Endothelial cell of umbilical vein (primary cell): ENCODE measurements around the gene ZDHHC7. TPM values are rescaled to one million over a fixed set of nuclear protein-coding genes. Genes with fewer than 3 reads are reported as not detected.

Source experiments
- BruUV-seq: library from RNA; stranded (reverse); fragments of 400-500 nt; replicated peaks from 2 replicates; lab custom pipeline; 2021; lab: Mats Ljungman, UMichigan
- CTCF ChIA-PET: fragments of 300-600, 350-600 bp; sonication (Branson Sonifier 250); formaldehyde crosslinking; loops from one replicate; lab custom pipeline; 2021; ENCODE audit warnings: antibody characterized with exemption, inconsistent platforms; lab: Charles Lee
- POLR2A ChIA-PET: fragments of 300-600, 350-600 bp; sonication (Branson Sonifier 250); formaldehyde crosslinking; loops from one replicate; lab custom pipeline; 2021; ENCODE audit warnings: antibody characterized with exemption, inconsistent platforms; lab: Charles Lee
- DNase-seq: peaks from one replicate; pipeline ENCODE4 v3.0.0-alpha.2; 2011; ENCODE audit warnings: low read depth, low spot score
- FAIRE-seq: peaks from 2 replicates; lab custom pipeline; 2011; peaks lifted over from hg19 to GRCh38; lab: Jason Lieb, UNC
- H2AFZ ChIP-seq: 2 replicates; pipeline ENCODE4 v1.6.0; 2012; ENCODE audit warnings: low read depth, low read length, control low read depth, inconsistent platforms
- H3K27ac ChIP-seq: 2 replicates; pipeline ENCODE4 v1.5.1; 2011; ENCODE audit warnings: low read depth, mild to moderate bottlenecking, control low read depth, low read length, moderate library complexity; ENCODE audit not compliant: insufficient read depth
- H3K27me3 ChIP-seq, 2 experiments: 2 replicates each; pipeline versions ENCODE4 v1.6.0 to v1.6.1; 2011; ENCODE audit warnings: low read length in 2 of 2, mixed read lengths in 1 of 2; ENCODE audit not compliant: control insufficient read depth in 2 of 2, insufficient read depth in 2 of 2
- H3K36me3 ChIP-seq, 2 experiments: 2 replicates in 1 of 2; 3 replicates in 1 of 2; pipeline ENCODE4 v1.5.1; 2011; ENCODE audit warnings: low read length in 2 of 2, mild to moderate bottlenecking in 1 of 2, moderate library complexity in 1 of 2; ENCODE audit not compliant: control insufficient read depth in 2 of 2, insufficient read depth in 2 of 2; ENCODE audit errors: extremely low read depth in 1 of 2
- H3K4me1 ChIP-seq: 3 replicates; pipeline ENCODE4 v1.5.1; 2011; ENCODE audit warnings: mild to moderate bottlenecking, low read length; ENCODE audit not compliant: control insufficient read depth, insufficient read depth; ENCODE audit errors: extremely low read depth
- H3K4me2 ChIP-seq: 2 replicates; pipeline ENCODE4 v1.6.1; 2011; ENCODE audit warnings: low read length, control low read depth, mixed read lengths; ENCODE audit not compliant: insufficient read depth
- H3K4me3 ChIP-seq, 3 experiments: fragments of 200-600 bp in 1 of 3; sonication (generic), shearing (Covaris generic) in 1 of 3; replicated peaks in 1 of 3; 2 replicates each; pipeline ENCODE4 v1.5.1; 2011 to 2016; ENCODE audit warnings: control low read depth in 3 of 3, low read length in 3 of 3, mild to moderate bottlenecking in 2 of 3, inconsistent platforms in 1 of 3, low read depth in 1 of 3, moderate library complexity in 1 of 3; ENCODE audit not compliant: insufficient read depth in 1 of 3
- H3K79me2 ChIP-seq: 2 replicates; pipeline ENCODE4 v1.6.0; 2012; ENCODE audit warnings: low read length, inconsistent platforms; ENCODE audit not compliant: control insufficient read depth, insufficient read depth
- H3K9ac ChIP-seq: replicated peaks from 2 replicates; pipeline ENCODE3; 2011; ENCODE audit warnings: low read length, control low read depth; ENCODE audit not compliant: insufficient read depth; ENCODE audit errors: extremely low read depth
- H3K9me1 ChIP-seq: replicated peaks from 3 replicates; pipeline ENCODE4 v1.6.0; 2011; ENCODE audit warnings: mild to moderate bottlenecking, low read length; ENCODE audit not compliant: control insufficient read depth, insufficient read depth; ENCODE audit errors: extremely low read depth
- H3K9me3 ChIP-seq: replicated peaks from 2 replicates; pipeline ENCODE4 v1.5.1; 2012; ENCODE audit warnings: low read length, inconsistent platforms; ENCODE audit not compliant: control insufficient read depth, insufficient read depth
- H4K20me1 ChIP-seq: replicated peaks from 2 replicates; pipeline ENCODE3; 2011; ENCODE audit warnings: mild to moderate bottlenecking, low read length; ENCODE audit not compliant: control insufficient read depth, insufficient read depth; ENCODE audit errors: extremely low read depth
- CTCF ChIP-seq, 2 donors: IDR thresholded peaks; 1 replicate in 1 of 2; 2 replicates in 1 of 2; pipeline ENCODE4 v1.5.1; 2011; ENCODE audit warnings: low read length in 2 of 2, mild to moderate bottlenecking in 2 of 2, moderate library complexity in 2 of 2, control low read depth in 1 of 2, inconsistent platforms in 1 of 2, low read depth in 1 of 2; ENCODE audit not compliant: insufficient read depth in 1 of 2; ENCODE audit errors: extremely low read depth in 1 of 2
- EZH2 ChIP-seq: IDR thresholded peaks from 2 replicates; pipeline ENCODE4 v1.6.1; 2012; ENCODE audit warnings: borderline replicate concordance, low read depth, mild to moderate bottlenecking, moderate library complexity, low read length, inconsistent platforms; ENCODE audit not compliant: severe bottlenecking
- FOS ChIP-seq: IDR thresholded peaks from 2 replicates; pipeline ENCODE4 v1.6.1; 2011; ENCODE audit warnings: mild to moderate bottlenecking, low read length, moderate library complexity, borderline replicate concordance; ENCODE audit not compliant: insufficient read depth
- GATA2 ChIP-seq: IDR thresholded peaks from 2 replicates; pipeline ENCODE4 v1.7.0; 2011; ENCODE audit warnings: low read depth, mild to moderate bottlenecking, moderate library complexity, mixed read lengths, low read length; ENCODE audit not compliant: insufficient read length, insufficient read depth
- JUN ChIP-seq: IDR thresholded peaks from 2 replicates; pipeline ENCODE4 v1.6.1; 2011; ENCODE audit warnings: borderline replicate concordance, low read depth; ENCODE audit not compliant: insufficient read length, insufficient read depth
- MAX ChIP-seq: IDR thresholded peaks from 2 replicates; pipeline ENCODE4 v1.6.1; 2011; ENCODE audit not compliant: insufficient read depth, insufficient read length
- MYC ChIP-seq: IDR thresholded peaks from one replicate; pipeline ENCODE4 v1.6.1; 2011; ENCODE audit warnings: mild to moderate bottlenecking, low read depth, low read length
- POLR2A ChIP-seq: IDR thresholded peaks from 2 replicates; pipeline ENCODE4 v1.6.1; 2012; ENCODE audit warnings: low read depth, mild to moderate bottlenecking, control low read depth, low read length
- POLR2AphosphoS5 ChIP-seq: IDR thresholded peaks from 2 replicates; pipeline ENCODE4 v1.6.1; 2012; ENCODE audit warnings: low read depth, mild to moderate bottlenecking, control low read depth, low read length, moderate library complexity; ENCODE audit not compliant: insufficient read depth
- dilution Hi-C: fragments of 300-500 bp; cut with MboI; formaldehyde crosslinking; loops from one replicate; pipeline ENCODE4 v1.15.0; 2019; ENCODE audit warnings: low sequenced_read_pairs; ENCODE audit not compliant: extremely low pct_ligation_motif_present
- intact Hi-C: fragments of 100-400 bp; cut with micrococcal nuclease; formaldehyde crosslinking; loops from one replicate; pipeline ENCODE4 v1.10.0; 2022
- polyA plus RNA-seq, 4 experiments: library from polyadenylated mRNA; depleted of rRNA in 3 of 4; stranded (reverse) in 3 of 4; unstranded in 1 of 4; fragments of >200 nt; gene quantifications; 2 replicates each; pipeline versions ENCODE4 v1.2.1 to v1.2.3, GENCODE V29; 2011 to 2012; ENCODE audit warnings: missing spikeins in 1 of 4
- total RNA-seq: library from RNA; stranded (reverse); gene quantifications from 2 replicates; pipeline ENCODE4 v1.2.3, GENCODE V29; 2021

ZDHHC7 gene
- total and polyA plus RNA-seq, 2 donors (not counting 3 experiments of a cell fraction or from before 2014, with no cell fraction given) = 44.1 to 46.2 TPM

- no peak overlapping the region for H2AFZ ChIP-seq
- no peaks in the 10 kb centered on the region for H3K36me3 ChIP-seq
- intact Hi-C loops = no loop called here
- H3K9me1 ChIP-seq = no peaks in the 10 kb centered on the region
- no peaks in the 10 kb centered on the region for H3K9me3 ChIP-seq
- ChIA-PET CTCF (interaction anchor here (0.9 to 1.3 kb wide), 3 partner anchors 21 to 80 kb away, joined by 3 to 4 read pairs (median 3); no protein-coding TSS in a partner anchor), POLR2A (no interaction called here)
- dilution Hi-C loops = no loop called here
- no peak for TF ChIP-seq GATA2
- no peak for TF ChIP-seq POLR2AphosphoS5
- no peak for TF ChIP-seq MYC
- BruUV-seq = no TSS peak
- H3K4me1 ChIP-seq = peaks cover 8% of the 10 kb centered on the region
- H3K27me3 ChIP-seq = no peaks in the 10 kb centered on the region
- DNase-seq (no peak), FAIRE-seq (no peak)
- no peak overlapping the region for H3K27ac ChIP-seq
- no peaks in the 10 kb centered on the region for H3K79me2 ChIP-seq
- H4K20me1 ChIP-seq = no peaks in the 10 kb centered on the region
- H3K4me2 ChIP-seq = no peak overlapping the region
- no peak overlapping the region for H3K9ac ChIP-seq
- no peak overlapping the region for H3K4me3 ChIP-seq
Measured at GRCh38 chr16:85051067-85051581, 39.8 kb upstream of the ZDHHC7 start.

GRCh38 chr16:85049706-85050305 is 38.5 kb upstream of the ZDHHC7 start:
- no peak for TF ChIP-seq POLR2AphosphoS5
- no peak for TF ChIP-seq MYC
- no peak for TF ChIP-seq MAX
- no peak for TF ChIP-seq EZH2
- TF ChIP-seq JUN = no peak
- no peak for TF ChIP-seq GATA2
- TF ChIP-seq POLR2A = no peak
- no peak for TF ChIP-seq CTCF (IDR thresholded peaks at IDR 0.05; ENCODE audit: extremely low read depth in 1 of 2, insufficient read depth in 1 of 2, low read depth in 1 of 2, low read length in 2 of 2)
- no peak for TF ChIP-seq FOS
- intact Hi-C loops (no loop called here), dilution Hi-C loops (no loop called here)
- H3K9me1 ChIP-seq = no peaks in the 10 kb centered on the region
- DNase-seq (no peak), FAIRE-seq (no peak)
- no peak overlapping the region for H3K4me2 ChIP-seq
- no peaks in the 10 kb centered on the region for H3K79me2 ChIP-seq
- BruUV-seq = no TSS peak
- H2AFZ ChIP-seq = no peak overlapping the region
- no peak overlapping the region for H3K4me3 ChIP-seq
- ChIA-PET CTCF (no interaction called here), POLR2A (no interaction called here)
- H3K9ac ChIP-seq = no peak overlapping the region
- H3K27me3 ChIP-seq = no peaks in the 10 kb centered on the region
- no peaks in the 10 kb centered on the region for H3K9me3 ChIP-seq
- no peak overlapping the region for H3K27ac ChIP-seq
- H3K36me3 ChIP-seq = no peaks in the 10 kb centered on the region
- no peaks in the 10 kb centered on the region for H4K20me1 ChIP-seq
- no peaks in the 10 kb centered on the region for H3K4me1 ChIP-seq
